ENCODE data around the gene GLT1D1. TPM values are rescaled to one million over a fixed set of nuclear protein-coding genes. Genes with fewer than 3 reads are reported as not detected.

Gene GLT1D1
- total RNA-seq, 3 donors from 2014 or later, result 0.16 to 0.73 (median 0.33) TPM

GRCh38 chr12:128867466-128867865 is 14.2 kb downstream of the GLT1D1 start:
- TF ChIP-seq POLR2A (IDR thresholded peaks at IDR 0.05), result no peak
- no peak for TF ChIP-seq CTCF (IDR thresholded peaks at IDR 0.05)
- TF ChIP-seq POLR2AphosphoS5 (IDR thresholded peaks at IDR 0.05), result no peak
- Histone ChIP-seq H3K4me3 (no peak overlapping the region), H3K4me1 (no peaks in the 10 kb centered on the region), H3K36me3 (no peaks in the 10 kb centered on the region), H3K27ac (no peak overlapping the region), H3K27me3 (no peaks in the 10 kb centered on the region), H3K9me3 (no peaks in the 10 kb centered on the region)
- intact Hi-C loops (cut with DNase I; ENCODE audit: low total_unique reads), result no loop called here
- DNase-seq (ENCODE audit: low spot score in 2 of 2), result no peak

- Histone ChIP-seq H3K4me1 (no peaks in the 10 kb centered on the region), H3K27me3 (no peaks in the 10 kb centered on the region), H3K27ac (no peak overlapping the region), H3K4me3 (no peak overlapping the region), H3K36me3 (no peaks in the 10 kb centered on the region), H3K9me3 (peaks cover 10% of the 10 kb centered on the region in 2 donors)
- TF ChIP-seq POLR2AphosphoS5 (IDR thresholded peaks at IDR 0.05) (no peak), POLR2A (IDR thresholded peaks at IDR 0.05) (no peak), CTCF (IDR thresholded peaks at IDR 0.05) (no peak)
- intact Hi-C loops (cut with DNase I; ENCODE audit: low total_unique reads), result no loop called here
- DNase-seq (ENCODE audit: low spot score in 2 of 2), result no peak
Observed at GRCh38 chr12:128871516-128871892, 18.2 kb downstream of the GLT1D1 start.

- no peak for DNase-seq (ENCODE audit: low spot score in 2 of 2)
- Histone ChIP-seq H3K36me3 (no peaks in the 10 kb centered on the region), H3K9me3 (peaks cover 16 to 18% of the 10 kb centered on the region in 2 donors), H3K27me3 (no peaks in the 10 kb centered on the region), H3K27ac (no peak overlapping the region), H3K4me3 (no peak overlapping the region), H3K4me1 (no peaks in the 10 kb centered on the region)
- intact Hi-C loops (cut with DNase I; ENCODE audit: low total_unique reads), result no loop called here
- TF ChIP-seq POLR2A (IDR thresholded peaks at IDR 0.05) (no peak), CTCF (IDR thresholded peaks at IDR 0.05) (no peak), POLR2AphosphoS5 (IDR thresholded peaks at IDR 0.05) (no peak)
Observed at GRCh38 chr12:128872303-128872702, 19.0 kb downstream of the GLT1D1 start.

GRCh38 chr12:128876559-128876958 is 23.3 kb downstream of the GLT1D1 start:
- H3K36me3 ChIP-seq, result no peaks in the 10 kb centered on the region
- DNase-seq (ENCODE audit: low spot score in 2 of 2), result no peak
- intact Hi-C loops (cut with DNase I; ENCODE audit: low total_unique reads), result no loop called here
- no peak overlapping the region for H3K4me3 ChIP-seq
- TF ChIP-seq CTCF (IDR thresholded peaks at IDR 0.05), result no peak
- no peak for TF ChIP-seq POLR2A (IDR thresholded peaks at IDR 0.05)
- TF ChIP-seq POLR2AphosphoS5 (IDR thresholded peaks at IDR 0.05), result no peak
- peaks cover 17 to 33% of the 10 kb centered on the region in 2 donors for H3K9me3 ChIP-seq
- no peaks in the 10 kb centered on the region for H3K4me1 ChIP-seq
- H3K27ac ChIP-seq, result no peak overlapping the region
- no peaks in the 10 kb centered on the region for H3K27me3 ChIP-seq

GRCh38 chr12:128879898-128880764 is 26.9 kb downstream of the GLT1D1 start:
- peaks cover 17 to 33% of the 10 kb centered on the region in 2 donors for H3K9me3 ChIP-seq
- H3K27me3 ChIP-seq, result no peaks in the 10 kb centered on the region
- no peaks in the 10 kb centered on the region for H3K36me3 ChIP-seq
- DNase-seq (ENCODE audit: low spot score in 2 of 2), result no peak
- no peak overlapping the region for H3K4me3 ChIP-seq
- TF ChIP-seq CTCF (IDR thresholded peaks at IDR 0.05), result no peak
- intact Hi-C loops (cut with DNase I; ENCODE audit: low total_unique reads), result no loop called here
- H3K27ac ChIP-seq, result no peak overlapping the region
- no peaks in the 10 kb centered on the region for H3K4me1 ChIP-seq

All from breast epithelium (tissue), 4 donors.